SK-N-SH treated with all-trans-retinoic acid at 6 μM for 48 hours (cell line): ENCODE data around the gene FGFRL1.

Experiments used
- PPARA ChIP-seq: fragments of 250-450 bp; sonication (Bioruptor Pico); IDR thresholded peaks from 2 replicates; pipeline ENCODE4 v1.5.0; 2020; ENCODE audit warnings: mild to moderate bottlenecking, borderline replicate concordance
- RARB ChIP-seq: fragments of 250-450 bp; sonication (Bioruptor Pico); IDR thresholded peaks from 2 replicates; pipeline ENCODE4 v1.8.0; 2021; ENCODE audit warnings: mild to moderate bottlenecking, moderate library complexity
- SNAI2 ChIP-seq: fragments of 250-450 bp; sonication (Bioruptor Pico); IDR thresholded peaks from 2 replicates; pipeline ENCODE4 v1.5.0; 2020; ENCODE audit warnings: mild to moderate bottlenecking, moderate library complexity
- ZFP3 ChIP-seq: fragments of 250-450 bp; sonication (Bioruptor Pico); IDR thresholded peaks from 2 replicates; pipeline ENCODE4 v1.5.0; 2020; ENCODE audit warnings: mild to moderate bottlenecking, moderate library complexity
- ZFP30 ChIP-seq: fragments of 450-650 bp; formaldehyde crosslinking; IDR thresholded peaks from 2 replicates; pipeline ENCODE4 v1.5.0; 2022; ENCODE audit warnings: mild to moderate bottlenecking, moderate library complexity
- TF ChIP-seq, protein P1 (sequence below): fragments of 250-450 bp; sonication (Bioruptor Pico); IDR thresholded peaks from 2 replicates; pipeline ENCODE4 v1.8.0; 2020; ENCODE audit warnings: mild to moderate bottlenecking, moderate library complexity, borderline replicate concordance

DNA sequence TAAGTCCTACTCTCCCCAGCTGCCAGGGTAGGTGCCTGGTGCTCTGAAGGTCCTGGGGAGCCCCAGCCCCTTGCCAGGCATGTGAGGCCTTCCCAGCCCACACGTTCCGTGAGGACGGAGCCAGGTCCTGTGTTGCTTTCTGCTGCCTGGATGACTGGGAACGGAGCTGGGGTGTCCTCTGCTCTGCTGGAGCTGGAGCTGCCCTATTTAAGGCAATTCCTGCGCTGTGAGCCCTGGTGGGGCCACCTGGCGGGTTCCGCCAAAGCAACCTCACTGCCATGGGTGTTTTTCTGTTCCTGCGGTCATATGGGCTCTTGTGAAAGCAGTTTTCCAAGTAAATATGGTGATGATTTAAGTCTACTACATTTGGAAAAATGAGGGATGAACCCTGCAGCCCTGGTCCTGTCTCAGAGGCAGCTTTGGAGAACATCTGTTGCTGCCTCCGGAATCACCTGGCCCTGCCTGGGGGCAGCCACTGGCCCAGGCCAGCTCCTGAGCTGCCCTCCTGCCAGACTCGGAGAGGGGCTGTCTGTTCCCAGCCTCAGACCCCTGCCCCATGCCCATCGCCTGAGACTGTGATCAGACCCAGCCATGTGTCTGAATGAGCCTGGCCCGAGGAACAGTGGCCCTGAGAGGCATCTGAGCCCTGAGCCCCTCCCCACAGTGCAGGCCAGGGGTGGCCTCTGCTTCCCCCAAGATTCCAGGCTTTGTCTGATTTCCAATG, 33.2 kb downstream of the FGFRL1 start:
- TF ChIP-seq, protein P1, sequence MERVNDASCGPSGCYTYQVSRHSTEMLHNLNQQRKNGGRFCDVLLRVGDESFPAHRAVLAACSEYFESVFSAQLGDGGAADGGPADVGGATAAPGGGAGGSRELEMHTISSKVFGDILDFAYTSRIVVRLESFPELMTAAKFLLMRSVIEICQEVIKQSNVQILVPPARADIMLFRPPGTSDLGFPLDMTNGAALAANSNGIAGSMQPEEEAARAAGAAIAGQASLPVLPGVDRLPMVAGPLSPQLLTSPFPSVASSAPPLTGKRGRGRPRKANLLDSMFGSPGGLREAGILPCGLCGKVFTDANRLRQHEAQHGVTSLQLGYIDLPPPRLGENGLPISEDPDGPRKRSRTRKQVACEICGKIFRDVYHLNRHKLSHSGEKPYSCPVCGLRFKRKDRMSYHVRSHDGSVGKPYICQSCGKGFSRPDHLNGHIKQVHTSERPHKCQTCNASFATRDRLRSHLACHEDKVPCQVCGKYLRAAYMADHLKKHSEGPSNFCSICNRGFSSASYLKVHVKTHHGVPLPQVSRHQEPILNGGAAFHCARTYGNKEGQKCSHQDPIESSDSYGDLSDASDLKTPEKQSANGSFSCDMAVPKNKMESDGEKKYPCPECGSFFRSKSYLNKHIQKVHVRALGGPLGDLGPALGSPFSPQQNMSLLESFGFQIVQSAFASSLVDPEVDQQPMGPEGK, result no peak
- TF ChIP-seq ZFP30 (CRISPR knock-in tag), result no peak
- TF ChIP-seq RARB, result no peak
- TF ChIP-seq PPARA, result no peak
- TF ChIP-seq ZFP3 (CRISPR knock-in tag), result no peak
- no peak for TF ChIP-seq SNAI2 (CRISPR knock-in tag)
